CD14-positive monocyte (primary cell): ENCODE data around the gene CIITA. TPM values are rescaled to one million over a fixed set of nuclear protein-coding genes. Genes with fewer than 3 reads are reported as not detected.

Experiments
- DNase-seq, 3 donors: peaks; one replicate each; pipeline ENCODE4 v3.0.0-alpha.2; 2011 to 2022
- H2AFZ ChIP-seq: 2 replicates; pipeline ENCODE4 v1.6.0; 2012; ENCODE audit warnings: mild to moderate bottlenecking, low read depth, low read length, inconsistent platforms; ENCODE audit not compliant: insufficient read depth, poor library complexity, severe bottlenecking
- H3K27ac ChIP-seq, 2 donors: 1 replicate in 1 of 2; 2 replicates in 1 of 2; pipeline ENCODE4 v1.5.1; 2012 to 2013; ENCODE audit warnings: low read length in 2 of 2, control low read depth in 1 of 2, inconsistent platforms in 1 of 2, low read depth in 1 of 2, mild to moderate bottlenecking in 1 of 2
- H3K27me3 ChIP-seq, 2 donors: one replicate each; pipeline versions ENCODE4 v1.6.0 to v1.6.1; 2011 to 2013; ENCODE audit warnings: low read length in 2 of 2; ENCODE audit not compliant: control insufficient read depth in 2 of 2, insufficient read depth in 2 of 2
- H3K36me3 ChIP-seq, 2 donors: replicated peaks in 1 of 2; 1 replicate in 1 of 2; 2 replicates in 1 of 2; pipeline versions ENCODE4 v1.5.1 to v1.6.1; 2012 to 2013; ENCODE audit warnings: low read length in 2 of 2, control low read depth in 1 of 2, inconsistent platforms in 1 of 2, mild to moderate bottlenecking in 1 of 2; ENCODE audit not compliant: insufficient read depth in 2 of 2, control insufficient read depth in 1 of 2
- H3K4me1 ChIP-seq, 2 donors: 1 replicate in 1 of 2; 2 replicates in 1 of 2; pipeline versions ENCODE4 v1.5.1 to v1.6.1; 2012 to 2013; ENCODE audit warnings: low read length in 2 of 2, control low read depth in 1 of 2, inconsistent platforms in 1 of 2, mild to moderate bottlenecking in 1 of 2, moderate library complexity in 1 of 2; ENCODE audit not compliant: insufficient read depth in 2 of 2, control insufficient read depth in 1 of 2
- H3K4me2 ChIP-seq: replicated peaks from 2 replicates; pipeline ENCODE3; 2012; ENCODE audit warnings: low read length, moderate library complexity, mild to moderate bottlenecking; ENCODE audit not compliant: poor library complexity, severe bottlenecking; ENCODE audit errors: extremely low read depth
- H3K4me3 ChIP-seq, 3 experiments: fragments of 200-600 bp in 1 of 3; sonication (generic) in 1 of 3; replicated peaks in 1 of 3; 1 replicate in 2 of 3; 2 replicates in 1 of 3; pipeline ENCODE4 v1.5.1; 2011 to 2013; ENCODE audit warnings: low read length in 3 of 3, mild to moderate bottlenecking in 3 of 3, control low read depth in 2 of 3, low read depth in 2 of 3, inconsistent platforms in 1 of 3, moderate library complexity in 1 of 3
- H3K79me2 ChIP-seq: 2 replicates; pipeline ENCODE4 v1.6.0; 2012; ENCODE audit warnings: mild to moderate bottlenecking, control low read depth, inconsistent platforms, low read length, moderate library complexity; ENCODE audit not compliant: insufficient read depth
- H3K9ac ChIP-seq: 2 replicates; pipeline ENCODE4 v1.6.0; 2017; ENCODE audit warnings: low read length, mild to moderate bottlenecking; ENCODE audit not compliant: insufficient read depth, poor library complexity, severe bottlenecking
- H3K9me3 ChIP-seq, 2 donors: replicated peaks in 1 of 2; 1 replicate in 1 of 2; 2 replicates in 1 of 2; pipeline versions ENCODE4 v1.5.1 to v1.6.1; 2012 to 2013; ENCODE audit warnings: low read length in 2 of 2, control low read depth in 1 of 2; ENCODE audit not compliant: control insufficient read depth in 1 of 2, insufficient read depth in 1 of 2
- H4K20me1 ChIP-seq: 2 replicates; pipeline ENCODE4 v1.6.0; 2012; ENCODE audit warnings: mild to moderate bottlenecking, low read length, control low read depth, moderate library complexity; ENCODE audit not compliant: insufficient read depth
- H3K27ac Mint-ChIP-seq, 7 donors: one replicate each; pipeline ENCODE4 v1.8.0; 2020; ENCODE audit warnings: mild to moderate bottlenecking in 7 of 7, mixed read lengths in 7 of 7, moderate library complexity in 6 of 7, inconsistent platforms in 2 of 7
- H3K27me3 Mint-ChIP-seq, 3 donors: one replicate each; pipeline ENCODE4 v1.8.0; 2021 to 2022; ENCODE audit warnings: low read depth in 3 of 3, mild to moderate bottlenecking in 3 of 3, mixed read lengths in 3 of 3, moderate library complexity in 3 of 3, inconsistent platforms in 1 of 3
- H3K36me3 Mint-ChIP-seq, 2 donors: one replicate each; pipeline ENCODE4 v1.8.0; 2020; ENCODE audit warnings: mixed read lengths in 2 of 2, inconsistent platforms in 1 of 2, mild to moderate bottlenecking in 1 of 2
- H3K4me1 Mint-ChIP-seq: one replicate; pipeline ENCODE4 v1.8.0; 2020; ENCODE audit warnings: mild to moderate bottlenecking, mixed read lengths
- H3K4me3 Mint-ChIP-seq, 2 donors: one replicate each; pipeline ENCODE4 v1.8.0; 2020; ENCODE audit warnings: mild to moderate bottlenecking in 2 of 2, mixed read lengths in 2 of 2, moderate library complexity in 1 of 2
- H3K9me3 Mint-ChIP-seq, 7 donors: one replicate each; pipeline ENCODE4 v1.8.0; 2020 to 2022; ENCODE audit warnings: mixed read lengths in 7 of 7, mild to moderate bottlenecking in 6 of 7, moderate library complexity in 6 of 7, inconsistent platforms in 2 of 7
- WGBS: methylation state at CpG from one replicate; pipeline ENCODE4 v1.1.5; 2013; ENCODE audit warnings: missing lambda C conversion rate; ENCODE audit not compliant: insufficient coverage; 5-methylcytosine and 5-hydroxymethylcytosine counted together
- intact Hi-C, 2 donors: fragments of 100-400 bp; cut with micrococcal nuclease; formaldehyde crosslinking; loops; one replicate each; pipeline versions ENCODE4 v1.15.0 to v1.15.1; 2023
- polyA plus RNA-seq, 3 donors: library from polyadenylated mRNA; depleted of rRNA in 1 of 3; unstranded in 2 of 3; stranded (reverse) in 1 of 3; fragments of 300-500 nt in 2 of 3; fragments of >200 nt in 1 of 3; fragmentation: Illumina TruSeq in 2 of 3; gene quantifications; 1 replicate in 2 of 3; 2 replicates in 1 of 3; pipeline ENCODE4 v1.2.3, GENCODE V29; 2012 to 2021
- TF ChIP-seq, protein P1 (sequence below): fragments of 200-600 bp; IDR thresholded peaks from one replicate; pipeline ENCODE4 v1.8.0; 2022; ENCODE audit warnings: antibody characterized with exemption, mild to moderate bottlenecking

The CIITA gene
- polyA plus RNA-seq, 3 donors = 15.6 to 178 (median 22.1) TPM

DNA sequence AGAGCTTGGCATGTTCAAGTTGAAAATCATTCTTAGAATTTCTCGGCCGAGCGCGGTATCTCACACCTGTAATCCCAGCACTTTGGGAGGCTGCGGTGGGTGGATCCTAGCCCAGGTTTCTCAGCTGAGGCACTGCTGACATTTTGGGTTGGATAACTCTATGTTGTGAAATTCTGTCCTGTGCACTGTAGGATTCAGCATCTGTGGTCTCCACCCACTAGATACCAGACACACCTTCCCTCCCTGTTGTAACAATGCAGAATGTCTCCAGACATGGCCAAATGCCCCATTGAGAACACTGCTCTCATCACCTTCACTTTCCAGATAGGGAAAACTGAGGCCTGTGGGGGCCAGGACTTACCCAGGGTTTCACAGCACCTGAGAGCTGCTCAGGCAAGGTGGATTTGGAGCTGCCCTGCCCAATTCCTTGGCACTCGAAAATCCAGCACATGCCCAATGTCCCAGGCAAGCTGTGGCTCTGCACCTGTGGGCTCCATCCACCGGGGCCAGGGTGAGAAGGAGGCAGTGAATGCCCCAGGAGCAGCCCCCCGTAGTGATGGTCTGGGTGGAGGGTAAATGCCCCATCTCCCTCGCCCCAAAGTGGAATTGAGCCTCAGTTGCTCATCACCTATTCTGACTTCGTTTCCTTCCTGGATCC is 38.3 kb upstream of the CIITA start:
- no peak overlapping the region for H3K27ac ChIP-seq
- TF ChIP-seq, protein P1, sequence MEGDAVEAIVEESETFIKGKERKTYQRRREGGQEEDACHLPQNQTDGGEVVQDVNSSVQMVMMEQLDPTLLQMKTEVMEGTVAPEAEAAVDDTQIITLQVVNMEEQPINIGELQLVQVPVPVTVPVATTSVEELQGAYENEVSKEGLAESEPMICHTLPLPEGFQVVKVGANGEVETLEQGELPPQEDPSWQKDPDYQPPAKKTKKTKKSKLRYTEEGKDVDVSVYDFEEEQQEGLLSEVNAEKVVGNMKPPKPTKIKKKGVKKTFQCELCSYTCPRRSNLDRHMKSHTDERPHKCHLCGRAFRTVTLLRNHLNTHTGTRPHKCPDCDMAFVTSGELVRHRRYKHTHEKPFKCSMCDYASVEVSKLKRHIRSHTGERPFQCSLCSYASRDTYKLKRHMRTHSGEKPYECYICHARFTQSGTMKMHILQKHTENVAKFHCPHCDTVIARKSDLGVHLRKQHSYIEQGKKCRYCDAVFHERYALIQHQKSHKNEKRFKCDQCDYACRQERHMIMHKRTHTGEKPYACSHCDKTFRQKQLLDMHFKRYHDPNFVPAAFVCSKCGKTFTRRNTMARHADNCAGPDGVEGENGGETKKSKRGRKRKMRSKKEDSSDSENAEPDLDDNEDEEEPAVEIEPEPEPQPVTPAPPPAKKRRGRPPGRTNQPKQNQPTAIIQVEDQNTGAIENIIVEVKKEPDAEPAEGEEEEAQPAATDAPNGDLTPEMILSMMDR = no peak
- H3K36me3 ChIP-seq = no peaks in the 10 kb centered on the region
- H3K9me3 ChIP-seq = no peaks in the 10 kb centered on the region
- no peaks in the 10 kb centered on the region for H3K79me2 ChIP-seq
- H3K4me3 ChIP-seq = no peak overlapping the region
- 94% methylated on average over 4 of the region's 10 CpGs for WGBS
- Mint-ChIP-seq H3K36me3 (no peaks in the 10 kb centered on the region), H3K9me3 (peaks cover 0 to 3% (median 0%) of the 10 kb centered on the region in 7 donors), H3K4me3 (no peak overlapping the region), H3K27me3 (peaks cover 0 to 6% (median 0%) of the 10 kb centered on the region in 3 donors), H3K27ac (no peak overlapping the region), H3K4me1 (peaks cover 18% of the 10 kb centered on the region)
- H2AFZ ChIP-seq = no peak overlapping the region
- H3K4me2 ChIP-seq = no peak overlapping the region
- no peaks in the 10 kb centered on the region for H3K27me3 ChIP-seq
- intact Hi-C loops = no loop called here
- no peak overlapping the region for H3K9ac ChIP-seq
- no peak for DNase-seq
- peaks cover 17 to 18% of the 10 kb centered on the region in 2 donors for H3K4me1 ChIP-seq
- H4K20me1 ChIP-seq = no peaks in the 10 kb centered on the region

DNA sequence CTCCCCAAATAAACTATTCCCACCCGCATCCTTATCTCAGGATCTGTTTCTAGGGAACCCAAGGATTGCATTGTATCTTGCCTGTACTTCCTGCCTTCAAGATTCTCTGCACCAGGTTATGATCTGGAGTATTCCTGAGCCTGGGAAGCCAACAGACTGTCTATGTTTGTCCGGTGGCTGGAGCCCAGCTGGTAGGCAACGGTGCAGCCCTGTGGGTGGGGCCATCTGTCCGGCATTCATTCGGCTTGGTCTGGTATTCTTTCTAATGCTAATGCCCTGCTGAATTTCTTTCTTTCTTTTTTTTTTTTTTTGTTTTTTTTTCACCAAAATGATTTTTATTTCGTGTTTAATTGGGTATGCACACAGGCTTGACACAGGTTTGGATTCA is 37.7 kb upstream of the CIITA start:
- Mint-ChIP-seq H3K36me3 (no peaks in the 10 kb centered on the region), H3K4me1 (peaks cover 23% of the 10 kb centered on the region), H3K4me3 (no peak overlapping the region), H3K9me3 (peaks cover 0 to 3% (median 0%) of the 10 kb centered on the region in 7 donors), H3K27me3 (peaks cover 0 to 5% (median 0%) of the 10 kb centered on the region in 3 donors), H3K27ac (no peak overlapping the region)
- Histone ChIP-seq H3K9ac (no peak overlapping the region), H3K9me3 (no peaks in the 10 kb centered on the region), H3K36me3 (no peaks in the 10 kb centered on the region), H3K4me2 (no peak overlapping the region), H2AFZ (no peak overlapping the region), H4K20me1 (no peaks in the 10 kb centered on the region), H3K79me2 (no peaks in the 10 kb centered on the region), H3K4me1 (peaks cover 23% of the 10 kb centered on the region in 2 donors), H3K4me3 (no peak overlapping the region), H3K27ac (no peak overlapping the region), H3K27me3 (no peaks in the 10 kb centered on the region)
- WGBS = 91% methylated on average over 5 of the region's 6 CpGs
- TF ChIP-seq, protein P1 = no peak
- DNase-seq = no peak
- intact Hi-C loops = no loop called here
